H1 (cell line): Measurements from ENCODE around the gene GALNT17. TPM values are rescaled to one million over a fixed set of nuclear protein-coding genes. Genes with fewer than 3 reads are reported as not detected.

Experiments
- CTCF ChIA-PET: fragments of 300-600 bp; sonication (Branson Sonifier 250); formaldehyde crosslinking; loops from one replicate; lab custom pipeline; 2021; ENCODE audit not compliant: partially characterized antibody; lab: Charles Lee
- POLR2A ChIA-PET: fragments of 300-600 bp; sonication (Branson Sonifier 250); formaldehyde crosslinking; loops from one replicate; lab custom pipeline; 2021; ENCODE audit warnings: inconsistent platforms; ENCODE audit not compliant: partially characterized antibody; lab: Charles Lee
- DNase-seq, 2 experiments: peaks; one replicate each; pipeline versions ENCODE4 v3.0.0 to v3.0.0-alpha.2; 2010 to 2022; ENCODE audit warnings: low spot score in 2 of 2, low read depth in 1 of 2, mixed read lengths in 1 of 2
- FAIRE-seq: peaks from 2 replicates; lab custom pipeline; 2011; peaks lifted over from hg19 to GRCh38; lab: Jason Lieb, UNC
- H2AFZ ChIP-seq: 2 replicates; pipeline ENCODE4 v1.8.1; 2012; ENCODE audit warnings: low read length, inconsistent platforms
- H2AK5ac ChIP-seq: 2 replicates; pipeline ENCODE4 v1.6.1; 2013; ENCODE audit warnings: low read depth, low read length
- H2BK120ac ChIP-seq: replicated peaks from 2 replicates; pipeline ENCODE3; 2013; ENCODE audit warnings: low read depth, low read length, inconsistent platforms
- H2BK12ac ChIP-seq: 2 replicates; pipeline ENCODE4 v1.6.1; 2013; ENCODE audit warnings: low read depth, low read length
- H2BK15ac ChIP-seq: 2 replicates; pipeline ENCODE4 v1.6.1; 2013; ENCODE audit warnings: low read length
- H2BK20ac ChIP-seq: 2 replicates; pipeline ENCODE4 v1.6.1; 2013; ENCODE audit warnings: low read length
- H2BK5ac ChIP-seq: 2 replicates; pipeline ENCODE4 v1.6.1; 2013; ENCODE audit warnings: low read depth, low read length
- H3K14ac ChIP-seq: 2 replicates; pipeline ENCODE4 v1.6.1; 2013; ENCODE audit warnings: inconsistent platforms; ENCODE audit not compliant: insufficient read length
- H3K18ac ChIP-seq: 2 replicates; pipeline ENCODE4 v1.6.1; 2013; ENCODE audit warnings: low read length; ENCODE audit errors: extremely low read depth
- H3K23ac ChIP-seq: 2 replicates; pipeline ENCODE4 v1.6.1; 2013; ENCODE audit warnings: inconsistent platforms; ENCODE audit not compliant: insufficient read length
- H3K23me2 ChIP-seq: 2 replicates; pipeline ENCODE4 v1.6.1; 2013; ENCODE audit warnings: low read depth, low read length
- H3K27ac ChIP-seq: 2 replicates; pipeline ENCODE4 v1.6.1; 2011; ENCODE audit warnings: low read depth, low read length, inconsistent platforms
- H3K27me3 ChIP-seq, 4 experiments: replicated peaks in 1 of 4; 1 replicate in 1 of 4; 2 replicates in 3 of 4; pipeline versions ENCODE4 v1.6.1 to v1.8.1; 2011 to 2013; ENCODE audit warnings: low read length in 3 of 4, mild to moderate bottlenecking in 3 of 4, inconsistent platforms in 2 of 4, mixed read lengths in 2 of 4, moderate library complexity in 1 of 4; ENCODE audit not compliant: control insufficient read depth in 3 of 4, insufficient read depth in 3 of 4; ENCODE audit errors: extremely low read depth in 1 of 4
- H3K36me3 ChIP-seq, 4 experiments: 2 replicates each; pipeline versions ENCODE4 v1.6.1 to v1.8.1; 2011 to 2013; ENCODE audit warnings: mild to moderate bottlenecking in 4 of 4, low read length in 3 of 4, moderate library complexity in 2 of 4, control low read depth in 1 of 4, inconsistent platforms in 1 of 4; ENCODE audit not compliant: insufficient read depth in 4 of 4, control insufficient read depth in 2 of 4
- H3K4ac ChIP-seq: replicated peaks from 2 replicates; pipeline ENCODE3; 2013; ENCODE audit warnings: low read length, low read depth, mixed read lengths, inconsistent platforms; ENCODE audit not compliant: insufficient read length
- H3K4me1 ChIP-seq, 4 experiments: replicated peaks in 1 of 4; 1 replicate in 1 of 4; 2 replicates in 3 of 4; pipeline versions ENCODE4 v1.6.1 to v1.8.1; 2011 to 2013; ENCODE audit warnings: low read length in 3 of 4, inconsistent platforms in 2 of 4, mixed read lengths in 1 of 4; ENCODE audit not compliant: insufficient read depth in 4 of 4, control insufficient read depth in 3 of 4
- H3K4me2 ChIP-seq, 2 experiments: 2 replicates each; pipeline versions ENCODE4 v1.6.1 to v1.8.1; 2011 to 2013; ENCODE audit warnings: low read depth in 2 of 2, low read length in 2 of 2, control low read depth in 1 of 2, inconsistent platforms in 1 of 2, mild to moderate bottlenecking in 1 of 2; ENCODE audit not compliant: insufficient read depth in 1 of 2
- H3K4me3 ChIP-seq, 4 experiments: fragments of 200-600, 300-600 bp in 1 of 4; sonication (generic), shearing (Covaris generic), sonication (Bioruptor Twin) in 1 of 4; 2 replicates each; pipeline versions ENCODE4 v1.5.1 to v1.8.1; 2011 to 2016; ENCODE audit warnings: low read length in 4 of 4, low read depth in 3 of 4, control low read depth in 2 of 4, inconsistent platforms in 2 of 4, mild to moderate bottlenecking in 2 of 4, mixed read lengths in 1 of 4, moderate library complexity in 1 of 4; ENCODE audit not compliant: insufficient read depth in 2 of 4; ENCODE audit errors: extremely low read depth in 1 of 4
- H3K56ac ChIP-seq: replicated peaks from 2 replicates; pipeline ENCODE3; 2013; ENCODE audit warnings: low read depth, mild to moderate bottlenecking, mixed read lengths, low read length, inconsistent platforms; ENCODE audit not compliant: insufficient read length
- H3K79me1 ChIP-seq: 2 replicates; pipeline ENCODE4 v1.6.1; 2013; ENCODE audit warnings: low read depth, low read length, control low read depth
- H3K79me2 ChIP-seq, 2 experiments: 2 replicates each; pipeline versions ENCODE4 v1.6.1 to v1.8.1; 2012 to 2013; ENCODE audit warnings: low read length in 2 of 2, mild to moderate bottlenecking in 2 of 2, inconsistent platforms in 1 of 2; ENCODE audit not compliant: insufficient read depth in 2 of 2, control insufficient read depth in 1 of 2
- H3K9ac ChIP-seq, 4 experiments: replicated peaks in 1 of 4; 1 replicate in 1 of 4; 2 replicates in 3 of 4; pipeline versions ENCODE4 v1.6.1 to v1.8.1; 2011 to 2013; ENCODE audit warnings: low read depth in 3 of 4, low read length in 3 of 4, control low read depth in 2 of 4, mild to moderate bottlenecking in 2 of 4, moderate library complexity in 2 of 4, inconsistent platforms in 1 of 4; ENCODE audit errors: extremely low read depth in 1 of 4
- H3K9me3 ChIP-seq, 2 experiments: 2 replicates each; pipeline versions ENCODE4 v1.6.1 to v1.8.1; 2012 to 2013; ENCODE audit warnings: mild to moderate bottlenecking in 2 of 2, moderate library complexity in 2 of 2, control low read depth in 1 of 2, inconsistent platforms in 1 of 2, low read depth in 1 of 2, low read length in 1 of 2, mixed read lengths in 1 of 2; ENCODE audit not compliant: insufficient read depth in 2 of 2
- H4K20me1 ChIP-seq, 2 experiments: replicated peaks in 1 of 2; 2 replicates each; pipeline versions ENCODE3 to v1.8.1; 2011 to 2013; ENCODE audit warnings: inconsistent platforms in 2 of 2, low read length in 2 of 2, mild to moderate bottlenecking in 1 of 2; ENCODE audit not compliant: insufficient read depth in 2 of 2, control insufficient read depth in 1 of 2
- H4K5ac ChIP-seq: 2 replicates; pipeline ENCODE4 v1.6.1; 2013; ENCODE audit warnings: low read length, low read depth, mixed read lengths, inconsistent platforms; ENCODE audit not compliant: insufficient read length
- H4K8ac ChIP-seq: 2 replicates; pipeline ENCODE4 v1.8.0; 2013; ENCODE audit warnings: mild to moderate bottlenecking, moderate library complexity, low read length, inconsistent platforms; ENCODE audit not compliant: insufficient read depth; ENCODE audit errors: extremely low read depth
- H4K91ac ChIP-seq: replicated peaks from 2 replicates; pipeline ENCODE3; 2013; ENCODE audit warnings: low read length, mixed read lengths, inconsistent platforms; ENCODE audit not compliant: insufficient read length
- ASH2L ChIP-seq: fragments of 200-600, 300-600 bp; sonication (generic); IDR thresholded peaks from one replicate; pipeline ENCODE4 v1.7.1; 2017; ENCODE audit warnings: low read length
- BACH1 ChIP-seq: IDR thresholded peaks from 2 replicates; pipeline ENCODE4 v1.6.1; 2012; ENCODE audit warnings: low read length, improper control_type of control experiment
- BCL11A ChIP-seq, 2 experiments: IDR thresholded peaks; one replicate each; pipeline ENCODE4 v1.6.1; 2011; ENCODE audit warnings: low read depth in 2 of 2, low read length in 2 of 2, mild to moderate bottlenecking in 2 of 2
- BRCA1 ChIP-seq: IDR thresholded peaks from 2 replicates; pipeline ENCODE4 v1.6.1; 2012; ENCODE audit warnings: low read depth, low read length, improper control_type of control experiment
- GABPA ChIP-seq: IDR thresholded peaks from 2 replicates; pipeline ENCODE4 v1.6.1; 2011; ENCODE audit warnings: mild to moderate bottlenecking, low read length, moderate library complexity, borderline replicate concordance; ENCODE audit not compliant: insufficient read depth
- JUN ChIP-seq: IDR thresholded peaks from 2 replicates; pipeline ENCODE4 v1.6.1; 2011; ENCODE audit warnings: low read depth, mild to moderate bottlenecking, improper control_type of control experiment, low read length
- SIN3A ChIP-seq, 2 experiments: IDR thresholded peaks in 1 of 2; conservative IDR thresholded peaks in 1 of 2; 2 replicates each; pipeline ENCODE4 v1.6.1; 2011 to 2012; ENCODE audit warnings: low read length in 2 of 2, improper control_type of control experiment in 1 of 2, low read depth in 1 of 2, mild to moderate bottlenecking in 1 of 2
- SIX5 ChIP-seq: IDR thresholded peaks from 2 replicates; pipeline ENCODE4 v1.6.1; 2011; ENCODE audit warnings: mild to moderate bottlenecking, low read depth, low read length
- SP1 ChIP-seq: IDR thresholded peaks from 2 replicates; pipeline ENCODE4 v1.6.1; 2011; ENCODE audit warnings: low read depth, low read length
- SP2 ChIP-seq: IDR thresholded peaks from 2 replicates; pipeline ENCODE4 v1.6.1; 2012; ENCODE audit warnings: mild to moderate bottlenecking, low read length, inconsistent platforms
- SUZ12 ChIP-seq: fragments of 200-600 bp; sonication (generic); IDR thresholded peaks from 2 replicates; pipeline ENCODE4 v1.6.1; 2012; ENCODE audit warnings: mild to moderate bottlenecking, inconsistent platforms, low read length, moderate library complexity, mixed read lengths
- TAF7 ChIP-seq: optimal IDR thresholded peaks from 2 replicates; pipeline ENCODE3; 2011; ENCODE audit warnings: low read depth, mild to moderate bottlenecking, inconsistent platforms, low read length, moderate library complexity, borderline replicate concordance
- TBP ChIP-seq: IDR thresholded peaks from 2 replicates; pipeline ENCODE4 v1.6.1; 2011; ENCODE audit warnings: low read depth, low read length, improper control_type of control experiment
- TCF12 ChIP-seq: IDR thresholded peaks from 2 replicates; pipeline ENCODE4 v1.6.1; 2011; ENCODE audit warnings: low read depth, mild to moderate bottlenecking, low read length
- WGBS, 2 experiments: shearing (Covaris generic) in 1 of 2; methylation state at CpG; one replicate each; pipeline versions ENCODE4 v1.1.6 to v1.1.7; 2013 to 2015; ENCODE audit warnings: low lambda C conversion rate in 2 of 2, mixed read lengths in 2 of 2, inconsistent platforms in 1 of 2, low coverage in 1 of 2, missing lambda C conversion rate in 1 of 2; ENCODE audit not compliant: insufficient replicate concordance in 2 of 2, insufficient coverage in 1 of 2, insufficient read length in 1 of 2; ENCODE audit errors: extremely low coverage in 1 of 2, missing lambda C conversion rate in 1 of 2; 5-methylcytosine and 5-hydroxymethylcytosine counted together
- polyA plus RNA-seq, 7 experiments: library from polyadenylated mRNA; depleted of rRNA in 3 of 7; stranded (reverse) in 5 of 7; unstranded in 2 of 7; fragments of >200 nt in 5 of 7; fragments of 200-250 nt in 2 of 7; gene quantifications; 1 replicate in 5 of 7; 2 replicates in 1 of 7; 4 replicates in 1 of 7; pipeline versions ENCODE4 v1.2.1 to v1.2.3, GENCODE V29; 2011 to 2013; ENCODE audit warnings: missing spikeins in 2 of 7, mixed read lengths in 2 of 7
- total RNA-seq: library from RNA; stranded (reverse); fragmentation: NEBNext Ultra II Directional; extraction: Animal tissue kit (Norgen Biotek cat#: 25700); gene quantifications from 2 replicates; pipeline ENCODE4 v1.2.1, GENCODE V29; 2021
- TF ChIP-seq, protein P1 (sequence below): IDR thresholded peaks from 2 replicates; pipeline ENCODE4 v1.6.1; 2012; ENCODE audit warnings: inconsistent platforms

GALNT17 gene
- total and polyA plus RNA-seq, 2 of the 8 experiments (the other 6 are each of a cell fraction or from before 2014, with no cell fraction given): 37.7 to 47.0 TPM

DNA sequence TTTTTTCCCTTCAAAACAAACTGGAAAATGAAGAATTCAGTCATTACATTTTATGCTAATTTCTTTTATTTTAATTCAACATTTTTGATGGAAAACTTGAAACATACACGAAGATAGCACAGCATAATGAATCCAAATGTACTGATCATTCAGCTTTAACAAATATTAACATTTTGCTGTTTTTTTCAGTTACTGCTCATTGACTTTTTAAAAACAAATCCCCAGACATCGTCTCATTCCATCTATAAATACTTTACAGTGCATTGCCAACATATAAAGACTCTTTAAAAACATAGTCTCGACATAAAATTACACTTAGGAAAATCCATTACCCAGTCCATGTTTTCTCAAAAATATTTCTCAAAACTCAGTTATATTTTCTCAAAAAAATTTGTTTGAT, 452.3 kb downstream of the GALNT17 start:
- no peak overlapping the region for H3K4me2 ChIP-seq
- 90% methylated on average over 3 of the region's 3 CpGs; no CpG with 5 or more reads in 1 of the 2 experiments for WGBS, 2 experiments
- CTCF ChIA-PET: interaction anchor here (0.6 kb wide), 1 partner anchor 908 kb away, joined by 3 read pairs; no protein-coding TSS in a partner anchor
- TF ChIP-seq BCL11A (IDR thresholded peaks at IDR 0.05; ENCODE audit: low read depth in 2 of 2, low read length in 2 of 2): no peak
- no peak for TF ChIP-seq SP1
- TF ChIP-seq SP2: no peak
- TF ChIP-seq BRCA1: no peak
- no peak for TF ChIP-seq SIN3A (conservative IDR thresholded peaks at IDR 0.05 in 1 of 2, IDR thresholded peaks at IDR 0.05 in 1 of 2; ENCODE audit: low read depth in 1 of 2, low read length in 2 of 2)
- TF ChIP-seq BACH1: no peak
- no peak for TF ChIP-seq ASH2L
- TF ChIP-seq TBP: no peak
- TF ChIP-seq TAF7: no peak
- TF ChIP-seq SUZ12: no peak
- TF ChIP-seq, protein P1, sequence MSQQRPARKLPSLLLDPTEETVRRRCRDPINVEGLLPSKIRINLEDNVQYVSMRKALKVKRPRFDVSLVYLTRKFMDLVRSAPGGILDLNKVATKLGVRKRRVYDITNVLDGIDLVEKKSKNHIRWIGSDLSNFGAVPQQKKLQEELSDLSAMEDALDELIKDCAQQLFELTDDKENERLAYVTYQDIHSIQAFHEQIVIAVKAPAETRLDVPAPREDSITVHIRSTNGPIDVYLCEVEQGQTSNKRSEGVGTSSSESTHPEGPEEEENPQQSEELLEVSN: no peak
- no peak for TF ChIP-seq SIX5
- TF ChIP-seq JUN: no peak
- no peak for TF ChIP-seq TCF12
- TF ChIP-seq GABPA: no peak

More for the DNA sequence above, 452.3 kb downstream of the GALNT17 start:
- Histone ChIP-seq H3K56ac (no peak overlapping the region), H2BK20ac (no peak overlapping the region), H2AK5ac (no peak overlapping the region), H4K8ac (no peak overlapping the region), H3K4ac (no peak overlapping the region), H3K27ac (no peak overlapping the region), H2BK5ac (no peak overlapping the region), H4K20me1 (no peaks in the 10 kb centered on the region), H3K23me2 (0 out of 2 replicates have a peak, but pooled peaks cover 2% of the 10 kb centered on the region), H2BK15ac (no peak overlapping the region), H2AFZ (no peak overlapping the region), H3K9ac (no peak overlapping the region), H4K91ac (no peak overlapping the region), H3K9me3 (peaks cover 4 to 8% of the 10 kb centered on the region in 2 experiments; a peak in 2 of 4 replicates), H3K23ac (no peak overlapping the region), H3K79me2 (no peaks in the 10 kb centered on the region), H3K79me1 (no peaks in the 10 kb centered on the region; the same call in 1 of the 2 replicates), H4K5ac (no peak overlapping the region), H3K14ac (no peak overlapping the region), H3K4me1 (no peaks in the 10 kb centered on the region), H3K4me3 (no peak overlapping the region), H2BK12ac (no peak overlapping the region), H3K27me3 (no peaks in the 10 kb centered on the region), H3K18ac (no peak overlapping the region), H2BK120ac (no peak overlapping the region), H3K36me3 (peaks cover 0 to 4% (median 0%) of the 10 kb centered on the region in 4 experiments; a peak in 1 of 8 replicates)
- POLR2A ChIA-PET: interaction anchor here (0.5 kb wide), 1 partner anchor 15 kb away, joined by 3 read pairs; no protein-coding TSS in a partner anchor
- no peak for FAIRE-seq
- DNase-seq: no peak
